ENCODE data around the gene DDX49.
"Not testable (repeated sequence)": the region's sequence is repeated elsewhere in the genome, so short reads cannot be mapped to it uniquely, and the experiment has no call there.

Gene DDX49

GRCh38 chr19:18943465-18943864 lies 23.9 kb downstream of the DDX49 start:
- DNase-seq = no peak

- no peak for DNase-seq
Measured at GRCh38 chr19:18945297-18945696, 25.8 kb downstream of the DDX49 start.

- DNase-seq = no peak
Measured at GRCh38 chr19:18946335-18946734, 26.8 kb downstream of the DDX49 start.

GRCh38 chr19:18946918-18947317 lies 27.4 kb downstream of the DDX49 start:
- no peak for DNase-seq

GRCh38 chr19:18948075-18948975 lies 28.8 kb downstream of the DDX49 start:
- DNase-seq = no peak

- no peak for DNase-seq
Measured at GRCh38 chr19:18948976-18949356, 29.5 kb downstream of the DDX49 start.

- DNase-seq = no peak
Measured at GRCh38 chr19:18949858-18950257, 30.3 kb downstream of the DDX49 start.

- DNase-seq = no peak
Measured at GRCh38 chr19:18951721-18952281, 32.3 kb downstream of the DDX49 start.

- DNase-seq = not testable (repeated sequence)
Measured at GRCh38 chr19:18952364-18953003, 33.0 kb downstream of the DDX49 start.

GRCh38 chr19:18954094-18954493 lies 34.6 kb downstream of the DDX49 start:
- no peak for DNase-seq

GRCh38 chr19:18955042-18955441 lies 35.5 kb downstream of the DDX49 start:
- DNase-seq = no peak

GRCh38 chr19:18960370-18960769 lies 40.9 kb downstream of the DDX49 start:
- DNase-seq = no peak

GRCh38 chr19:18961767-18962620 lies 42.5 kb downstream of the DDX49 start:
- DNase-seq = no peak

- DNase-seq = no peak
Measured at GRCh38 chr19:18964121-18964520, 44.6 kb downstream of the DDX49 start.

- DNase-seq = no peak
Measured at GRCh38 chr19:18966307-18966706, 46.8 kb downstream of the DDX49 start.

- DNase-seq = no peak
Measured at GRCh38 chr19:18967358-18968146, 48.0 kb downstream of the DDX49 start.

- no peak for DNase-seq
Measured at GRCh38 chr19:18969931-18970659, 50.6 kb downstream of the DDX49 start.

- DNase-seq = no peak
Measured at GRCh38 chr19:18972301-18972811, 52.8 kb downstream of the DDX49 start.

GRCh38 chr19:18972851-18973250 lies 53.3 kb downstream of the DDX49 start:
- DNase-seq = no peak

- DNase-seq = no peak
Measured at GRCh38 chr19:18975011-18975410, 55.5 kb downstream of the DDX49 start.

- no peak for DNase-seq
Measured at GRCh38 chr19:18975869-18976268, 56.4 kb downstream of the DDX49 start.
